Activated naive CD8-positive, alpha-beta T cell treated with anti-CD3 and anti-CD28 coated beads, Interleukin-2, amount 50 U/mL, for 16 hours (primary cell): Measurements from ENCODE around the gene OTOP2.
"Not testable (repeated sequence)": the region's sequence is repeated elsewhere in the genome, so short reads cannot be mapped to it uniquely, and the experiment has no call there.

ENCODE experiments used
- DNase-seq: peaks from one replicate; pipeline ENCODE4 v3.0.0-alpha.2; 2020; ENCODE audit warnings: low read depth, low spot score

The OTOP2 gene

DNA sequence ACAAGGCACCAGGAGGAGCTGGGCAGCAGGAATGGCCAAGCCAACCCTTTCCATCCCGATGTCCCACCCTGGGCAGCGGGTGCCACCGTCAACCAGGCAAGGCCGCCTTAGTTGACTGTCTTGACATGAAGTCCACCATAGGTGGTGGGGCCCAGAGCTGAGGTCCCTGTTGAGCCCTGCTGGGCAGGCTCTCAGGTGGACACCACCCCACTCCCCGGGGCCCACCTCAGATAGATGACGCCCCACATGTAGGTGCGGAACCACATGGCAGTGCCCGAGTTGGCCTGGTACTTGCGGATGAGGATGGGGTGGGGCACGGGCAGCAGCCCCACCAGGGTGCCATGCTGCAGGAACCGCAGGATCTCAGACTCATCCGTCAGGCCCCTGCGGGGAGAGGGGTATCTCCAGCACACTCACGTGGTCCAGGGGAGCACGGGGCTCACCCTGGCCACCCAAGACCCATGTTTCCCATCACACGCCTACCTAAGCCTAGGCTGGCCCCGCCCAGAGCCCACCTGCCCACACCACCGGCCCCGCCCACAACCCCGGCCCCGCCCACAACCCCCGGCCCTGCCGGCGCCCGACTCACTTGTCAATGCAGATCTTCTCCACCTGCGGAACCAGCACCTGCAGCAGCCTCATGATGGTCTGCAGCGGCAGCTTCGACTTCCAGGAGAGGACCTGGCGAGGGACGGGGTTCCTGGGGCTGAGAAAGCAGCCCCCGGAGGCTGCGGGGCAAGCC, 27.8 kb downstream of the OTOP2 start:
- no peak for DNase-seq

DNA sequence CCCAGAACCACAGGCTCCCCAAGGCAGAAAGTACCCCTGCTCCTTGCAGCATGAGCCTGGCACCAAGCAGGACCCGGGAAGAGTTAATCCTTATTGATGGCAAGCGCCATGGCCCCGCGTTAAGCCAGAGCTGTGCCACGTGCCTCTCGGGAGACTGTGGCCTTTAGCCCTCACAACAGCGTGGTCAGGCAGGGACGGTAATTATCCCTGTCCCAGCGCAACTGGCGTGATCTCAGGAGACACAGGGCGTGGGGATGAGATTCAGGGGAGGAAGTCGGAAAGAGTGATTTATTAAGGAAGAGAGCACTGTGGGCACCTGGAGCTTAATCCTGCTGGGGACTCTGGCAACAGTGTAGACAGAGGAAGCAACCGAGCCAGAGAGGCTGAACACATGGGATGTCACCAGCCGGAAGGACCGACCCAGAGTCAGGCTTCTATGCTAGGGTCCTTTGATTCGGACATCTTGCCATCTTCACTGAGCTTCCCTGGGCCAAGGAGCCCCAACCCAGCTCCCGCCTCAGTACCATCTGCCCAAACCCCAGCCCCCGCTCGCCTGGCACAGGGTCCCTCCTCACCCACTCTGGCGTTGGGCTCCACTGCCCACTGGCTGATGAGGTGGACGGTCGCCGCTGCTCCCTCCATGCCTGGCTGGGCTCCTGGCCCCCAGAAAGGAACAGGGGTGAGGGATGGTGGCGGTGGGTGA, 28.5 kb downstream of the OTOP2 start:
- DNase-seq = no peak

DNA sequence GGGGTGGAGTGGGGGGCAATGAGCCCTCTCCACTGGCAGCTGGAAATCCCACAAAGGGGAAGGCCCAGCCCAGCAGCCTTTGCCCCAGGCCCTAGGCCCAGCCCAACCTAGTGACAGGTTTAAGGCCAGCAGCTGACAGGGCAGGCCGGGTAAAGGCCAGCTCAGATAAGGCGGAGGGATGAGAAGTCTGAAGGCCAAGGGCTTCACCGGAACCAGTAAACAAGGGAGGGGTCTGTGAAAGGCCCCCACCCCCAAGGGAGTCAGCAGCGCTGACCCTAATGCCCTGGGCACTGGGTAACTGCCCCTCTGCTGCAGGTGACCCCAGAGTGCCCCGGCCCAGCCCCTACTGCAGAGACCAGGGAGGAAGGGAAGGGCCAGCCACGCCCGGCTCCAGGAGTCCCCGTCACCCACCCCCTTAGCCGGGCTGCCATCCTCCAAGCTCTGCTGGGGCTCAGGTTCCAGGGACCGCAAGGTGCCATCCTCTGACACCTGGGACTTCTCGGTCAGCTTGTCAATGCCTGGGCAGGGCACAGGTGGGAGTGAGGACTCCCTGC, 29.1 kb downstream of the OTOP2 start:
- no peak for DNase-seq

DNA sequence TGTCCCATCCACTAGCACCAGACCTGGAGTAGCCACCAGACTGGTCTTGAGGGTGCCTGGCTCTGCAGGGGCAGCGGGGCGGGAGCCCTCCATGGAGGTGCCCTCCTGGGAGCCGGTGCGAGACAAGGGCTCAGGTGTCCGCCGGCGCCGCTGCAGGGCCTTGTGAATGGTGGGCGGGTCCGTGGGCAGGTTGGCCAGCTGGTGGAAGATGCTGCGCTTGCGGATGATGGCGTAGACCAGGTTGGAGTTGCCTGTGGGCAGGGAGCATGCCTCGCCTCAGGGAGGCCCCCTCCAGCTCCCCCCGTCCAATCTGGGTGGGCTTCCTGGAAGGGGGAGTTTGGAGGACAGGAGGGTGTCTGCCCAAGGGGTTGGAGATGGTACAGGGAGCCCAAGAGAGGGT, 30.0 kb downstream of the OTOP2 start:
- no peak for DNase-seq

DNA sequence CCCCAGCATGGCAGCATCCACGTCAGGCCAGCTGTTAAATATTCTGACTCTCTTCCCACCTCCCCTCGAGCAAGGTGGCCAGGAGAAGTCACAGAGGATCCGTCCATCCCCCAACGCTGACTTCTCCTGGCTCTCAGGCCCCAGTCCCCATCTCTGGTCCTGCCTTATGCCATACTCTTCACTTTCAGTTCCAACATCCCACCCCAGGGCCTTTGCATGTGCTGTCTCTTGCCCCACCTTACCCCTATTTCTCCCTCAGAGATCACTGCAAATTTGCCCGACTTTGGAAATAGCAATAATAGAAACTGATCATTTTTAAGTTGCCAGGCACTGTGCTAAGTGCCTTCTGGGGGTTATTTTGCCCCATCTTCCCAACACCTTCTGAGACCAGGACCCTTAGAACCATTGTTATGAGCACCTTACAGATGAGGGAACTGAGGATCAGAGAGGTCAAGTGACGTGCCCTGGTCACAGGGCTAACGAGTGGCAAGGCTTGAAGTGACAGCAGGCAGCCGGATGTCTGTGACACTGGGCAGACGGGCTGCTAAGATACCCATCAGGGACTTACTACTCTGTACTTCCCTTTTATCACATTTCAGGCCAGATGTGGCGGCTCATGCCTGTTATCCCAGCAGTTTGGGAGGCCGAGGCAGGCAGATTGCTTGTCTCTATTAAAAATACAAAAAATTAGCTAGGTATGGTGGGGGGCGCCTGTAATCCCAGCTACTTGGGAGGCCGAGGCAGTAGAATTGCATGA, 30.8 kb downstream of the OTOP2 start:
- DNase-seq = no peak

DNA sequence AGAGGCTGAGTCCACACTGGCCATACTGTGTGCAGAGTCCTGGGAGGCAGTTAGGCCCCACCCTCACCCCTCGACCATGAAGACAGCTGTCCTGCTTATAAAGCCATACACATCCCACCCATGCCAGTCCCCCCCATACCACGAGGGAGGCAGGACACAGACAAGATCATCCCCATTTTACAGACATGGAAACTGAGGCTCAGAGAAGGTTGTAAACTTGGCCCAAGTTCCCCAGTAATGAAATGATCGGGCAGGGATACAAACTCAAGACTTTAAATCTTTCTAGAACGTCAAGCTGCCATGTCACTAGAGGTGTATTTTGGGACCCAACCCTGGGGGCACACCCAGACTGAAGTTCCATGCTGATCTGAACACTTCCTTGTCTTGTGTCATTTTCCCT, 32.0 kb downstream of the OTOP2 start:
- DNase-seq = no peak

DNA sequence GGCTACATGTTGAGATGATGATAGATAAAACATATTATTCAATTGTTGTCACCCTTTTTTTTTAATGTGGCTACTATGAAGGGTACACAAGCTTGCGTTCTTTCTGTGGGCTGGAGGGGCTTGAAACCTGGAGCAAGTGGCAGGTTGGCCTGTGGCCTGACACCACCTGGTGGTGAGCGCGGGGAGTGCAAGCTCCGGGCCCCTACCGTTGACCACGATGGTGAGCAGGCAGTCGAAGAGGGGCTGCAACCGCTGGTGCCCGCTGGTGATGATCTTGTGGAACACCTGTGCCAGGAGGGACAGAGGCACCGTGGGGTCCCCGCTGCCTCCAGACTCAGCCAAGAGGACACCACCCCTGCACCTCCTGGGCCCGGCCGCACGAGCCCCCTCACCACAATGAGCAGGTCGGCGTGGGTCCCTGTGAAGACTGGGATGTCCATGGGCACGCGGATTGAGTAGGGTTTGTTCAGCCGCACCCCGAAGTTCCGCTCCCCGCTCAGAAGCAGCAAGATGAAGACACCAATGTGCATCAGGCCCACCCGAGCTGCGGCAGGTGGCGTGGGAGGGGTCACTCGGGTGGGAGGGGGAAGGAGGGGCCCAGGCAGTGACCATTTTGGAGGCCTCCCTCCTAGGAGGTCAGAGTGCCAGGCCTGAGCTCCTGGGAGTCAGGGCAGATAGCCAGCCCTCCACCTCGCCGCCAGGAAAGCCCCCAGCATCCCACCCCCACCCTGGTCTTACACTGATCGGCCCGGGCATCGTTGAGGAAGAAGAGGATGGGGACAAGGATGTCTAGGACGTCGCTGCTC, 34.1 kb downstream of the OTOP2 start:
- DNase-seq = peak; percentile 57

DNA sequence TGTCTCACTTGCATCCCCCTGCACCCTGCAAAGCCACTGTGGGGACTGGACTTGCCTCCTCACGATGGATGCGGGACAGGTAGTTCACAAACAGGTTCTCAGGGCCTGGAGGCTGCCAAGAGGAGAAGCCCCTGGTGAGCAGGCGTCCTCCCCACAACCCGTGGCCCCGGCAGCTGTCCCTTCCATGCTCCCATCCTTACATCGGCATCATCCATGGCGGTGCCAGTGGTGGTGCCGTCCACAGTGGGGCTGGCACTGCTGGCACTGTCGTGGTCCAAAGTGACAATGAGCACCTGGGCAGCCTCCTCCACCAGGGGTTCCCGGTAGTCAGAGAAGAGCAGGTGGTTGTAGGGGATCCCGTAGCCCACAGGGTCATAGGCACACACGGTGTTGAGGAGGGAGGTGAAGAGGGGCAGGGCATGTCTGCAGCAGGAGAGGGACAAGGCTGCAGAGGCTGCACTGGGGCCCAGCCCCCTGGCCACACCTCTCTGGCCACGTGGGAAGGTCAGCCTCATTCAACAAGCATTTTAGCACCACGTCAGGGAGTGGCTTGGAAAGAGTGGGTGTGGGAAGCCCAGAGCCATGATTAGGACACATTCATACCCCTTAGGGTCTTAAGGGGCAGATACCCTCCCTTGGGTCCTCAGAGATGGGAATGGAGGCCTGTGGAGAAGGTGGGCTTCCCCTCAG, 35.9 kb downstream of the OTOP2 start:
- DNase-seq = no peak

DNA sequence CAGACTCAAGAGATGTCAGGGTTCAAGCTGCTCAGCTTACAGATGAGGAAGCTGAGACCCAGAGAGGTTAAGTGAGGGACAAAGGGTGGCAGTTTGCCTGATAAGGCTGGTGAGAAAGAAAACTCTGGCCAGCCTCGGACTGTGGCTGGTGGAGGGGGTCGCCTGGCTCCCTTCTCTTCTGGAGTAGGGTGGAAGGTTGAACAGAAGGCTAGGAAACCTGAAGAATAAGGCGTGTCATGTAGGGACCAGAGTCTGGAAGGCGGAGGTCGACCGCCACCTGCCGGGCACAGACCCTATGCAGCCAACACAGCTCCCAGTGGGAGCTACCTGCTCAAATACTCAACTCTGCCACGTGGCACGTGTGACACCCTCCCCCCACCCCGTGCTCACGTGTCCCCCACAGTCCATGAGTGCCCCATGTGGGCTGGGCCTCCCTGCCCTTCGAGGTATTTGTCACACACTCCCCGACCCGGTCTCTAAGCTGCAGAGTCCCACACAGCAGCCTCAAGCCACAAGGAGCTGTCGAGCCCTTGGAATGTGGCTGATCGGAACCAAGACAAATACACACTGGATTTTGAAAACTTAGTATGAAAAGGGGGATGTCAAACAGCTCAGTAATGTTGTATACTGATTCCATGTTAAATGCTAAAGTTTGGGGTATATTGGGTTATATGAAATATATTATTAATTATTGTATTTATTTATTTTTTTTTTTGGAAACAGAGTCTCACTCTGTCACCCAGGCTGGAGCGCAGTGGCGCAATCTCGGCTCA, 36.7 kb downstream of the OTOP2 start:
- no peak for DNase-seq

DNA sequence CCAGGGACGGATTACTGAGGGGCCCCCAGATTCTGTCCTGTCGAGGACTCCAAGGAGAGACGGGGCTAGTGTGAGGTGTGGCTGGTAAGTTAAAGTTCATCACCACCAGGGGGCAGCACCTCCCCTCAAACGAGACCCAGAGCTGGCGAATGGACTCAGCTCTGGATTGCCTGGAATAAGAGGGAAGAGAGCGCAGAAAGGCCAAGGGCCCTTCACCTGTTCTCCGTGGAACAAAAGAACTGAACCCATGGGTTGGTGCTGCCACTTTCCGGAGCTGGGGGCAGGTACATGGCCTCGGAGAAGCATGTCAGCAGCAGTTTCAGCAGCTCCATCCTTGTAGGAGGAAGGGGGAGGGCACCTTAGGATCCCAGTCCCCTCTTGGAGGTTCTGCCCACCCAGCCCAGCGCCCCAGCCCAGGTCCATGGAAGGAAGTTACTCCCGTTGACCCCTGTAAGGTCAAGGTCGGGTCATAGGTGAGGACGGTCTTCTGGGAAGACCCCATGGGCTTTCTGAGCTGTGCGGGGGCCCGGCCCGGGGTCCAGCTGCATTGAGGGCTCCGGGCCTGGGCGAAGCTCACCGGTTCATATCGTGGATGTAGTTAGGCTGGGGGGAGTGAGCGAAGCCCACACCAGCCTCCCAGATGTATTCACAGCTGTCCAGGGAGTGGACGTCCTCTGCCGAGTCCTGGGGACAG, 37.7 kb downstream of the OTOP2 start:
- DNase-seq = peak; percentile 79

DNA sequence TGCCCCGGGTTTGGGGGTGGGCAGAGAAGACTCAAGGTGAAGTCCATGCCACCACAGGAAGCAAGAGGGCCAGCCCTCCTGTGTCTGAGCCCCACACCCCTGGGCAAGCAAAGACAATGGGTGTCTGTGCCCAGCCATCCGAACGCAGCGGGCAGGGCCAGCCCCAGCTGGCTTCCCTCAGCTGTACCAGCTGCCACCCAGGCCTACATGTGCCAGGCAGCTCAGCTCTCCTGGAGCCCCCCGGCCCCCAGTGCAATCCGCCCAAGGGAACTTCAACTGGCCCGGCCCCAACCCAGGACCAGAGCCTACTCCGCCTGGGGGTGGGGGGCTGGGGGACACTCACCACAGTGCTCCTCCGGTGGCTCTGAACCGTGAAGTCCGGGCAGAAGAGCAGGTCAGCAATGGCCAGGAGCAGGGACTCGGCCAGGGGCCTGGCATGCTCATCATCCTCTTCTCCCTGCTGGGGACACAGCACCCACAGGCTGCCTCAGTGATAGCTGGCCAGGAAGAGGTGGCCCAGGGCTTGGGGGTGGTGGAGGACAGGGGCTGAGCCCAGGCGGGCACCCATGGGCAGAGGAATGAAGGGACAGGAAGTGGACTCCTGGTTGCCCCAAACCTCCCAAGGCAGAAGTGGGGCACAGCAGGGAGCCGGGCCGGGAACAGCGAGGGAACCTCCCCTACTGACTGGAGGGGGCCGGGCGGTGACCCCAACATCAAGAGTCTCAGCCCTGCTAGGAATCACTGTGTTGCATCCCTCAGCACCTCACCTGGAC, 38.7 kb downstream of the OTOP2 start:
- DNase-seq = no peak

DNA sequence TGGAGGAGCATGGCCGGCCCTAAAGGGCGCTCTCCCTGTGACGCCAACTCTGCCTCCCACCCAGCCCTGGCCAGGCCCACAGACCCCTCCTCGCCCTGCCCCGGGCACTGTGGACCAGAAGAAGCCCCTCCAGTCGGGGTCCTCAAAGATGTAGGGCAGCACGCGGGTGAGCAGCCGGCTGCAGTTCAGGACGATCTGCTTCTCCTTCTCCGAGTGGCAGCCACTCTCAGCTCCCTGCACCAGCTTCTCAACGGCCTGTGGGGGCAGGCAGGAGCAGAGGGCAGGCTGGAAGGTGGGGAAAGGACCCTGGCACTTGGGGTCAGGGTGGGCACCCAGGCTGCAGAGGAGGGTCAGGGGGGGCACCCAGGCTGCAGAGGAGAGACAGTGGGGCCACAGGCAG, 39.6 kb downstream of the OTOP2 start:
- no peak for DNase-seq

DNA sequence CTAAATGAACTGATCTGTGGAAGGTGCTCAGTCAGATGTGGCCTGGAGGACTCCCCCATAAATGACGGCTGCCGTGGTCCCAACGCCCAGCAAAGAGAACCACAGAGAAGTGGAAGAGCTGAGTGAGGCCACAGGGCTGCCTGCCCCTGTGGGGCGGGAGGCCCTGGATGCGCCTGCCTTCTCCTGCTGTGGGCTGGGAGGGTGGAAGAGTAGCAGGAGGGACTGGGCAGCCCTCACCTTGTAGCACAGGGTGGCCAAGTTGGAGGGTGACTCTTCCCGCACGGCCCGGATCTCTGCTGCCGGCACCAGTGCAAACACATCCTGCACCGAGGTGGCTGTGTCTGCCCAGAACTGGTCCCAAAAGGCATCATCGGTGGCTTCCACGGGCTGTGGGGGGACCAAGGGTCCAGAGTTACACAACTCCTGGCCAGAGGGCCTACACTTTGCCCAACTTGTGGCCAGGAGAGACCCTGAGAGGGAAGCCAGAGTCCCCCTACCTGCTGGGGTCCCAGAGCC, 40.2 kb downstream of the OTOP2 start:
- DNase-seq = no peak

DNA sequence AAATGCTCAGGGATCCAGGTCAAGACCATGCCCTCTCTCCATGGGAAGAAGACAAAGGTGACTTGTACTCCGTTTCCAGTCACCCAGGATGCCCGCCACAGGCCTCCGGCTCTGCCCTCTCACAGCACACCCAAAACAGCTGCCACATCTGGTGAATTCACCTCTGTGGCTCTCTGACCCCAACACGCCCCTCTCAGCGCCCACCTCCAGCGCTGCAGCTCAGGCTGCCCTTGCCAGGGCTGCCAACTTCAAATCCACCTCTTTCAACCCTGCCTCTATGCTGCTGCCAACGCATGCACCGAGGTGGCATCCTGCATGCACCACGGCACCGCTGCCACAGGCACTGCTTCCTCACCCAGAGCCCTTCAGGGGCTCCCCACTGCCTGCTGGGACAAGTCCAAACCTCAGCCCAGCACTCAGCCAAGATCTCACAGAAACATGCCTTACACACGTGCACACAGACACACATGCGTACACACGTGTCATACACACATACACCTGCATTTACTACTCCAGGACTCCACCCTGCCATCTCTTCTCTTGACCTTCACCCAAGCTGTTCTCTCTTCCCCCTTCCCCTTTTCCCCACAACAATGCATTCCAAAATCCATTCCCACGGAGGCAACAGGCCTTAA, 41.0 kb downstream of the OTOP2 start:
- no peak for DNase-seq

DNA sequence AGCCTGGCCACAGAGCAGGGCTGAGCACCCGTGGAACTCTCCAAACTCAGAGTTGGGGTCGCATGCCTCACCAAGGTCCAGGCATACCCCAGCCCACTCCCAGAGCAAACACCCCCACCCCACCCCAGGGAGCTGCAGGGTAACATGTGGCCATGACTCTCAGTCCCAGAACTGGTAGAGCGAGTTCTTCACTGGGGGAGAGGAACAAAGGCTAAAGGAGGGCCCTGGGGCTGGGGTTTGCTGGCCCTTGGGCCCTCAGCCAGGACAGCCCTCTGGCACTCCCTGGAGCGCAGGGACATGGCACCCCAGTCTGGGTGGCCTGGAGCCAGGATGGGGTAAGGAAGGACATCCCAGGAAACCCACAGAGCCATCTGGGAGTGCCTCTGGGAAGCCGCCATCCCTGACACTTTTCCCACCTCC, 44.3 kb downstream of the OTOP2 start:
- DNase-seq = no peak

DNA sequence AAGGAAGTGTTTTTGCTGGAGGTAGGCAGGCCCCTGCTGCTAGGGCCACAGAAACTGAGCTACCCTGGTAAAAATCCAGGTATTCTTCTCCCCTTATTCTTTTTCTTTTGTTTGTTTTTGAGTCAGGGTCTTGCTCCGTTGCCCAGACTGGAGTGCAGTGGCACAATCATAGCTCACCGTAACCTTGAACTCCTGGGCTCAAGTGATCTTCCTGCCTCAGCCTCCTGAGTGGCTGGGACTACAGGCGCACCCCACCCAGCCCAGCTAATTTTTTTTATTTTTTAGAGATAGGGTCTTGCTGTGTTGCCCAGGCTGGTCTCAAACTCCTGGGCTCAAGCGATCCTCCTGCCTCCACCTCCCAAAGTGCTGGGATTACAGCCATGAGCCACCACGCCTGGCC, 45.4 kb downstream of the OTOP2 start:
- not testable (repeated sequence) for DNase-seq

DNA sequence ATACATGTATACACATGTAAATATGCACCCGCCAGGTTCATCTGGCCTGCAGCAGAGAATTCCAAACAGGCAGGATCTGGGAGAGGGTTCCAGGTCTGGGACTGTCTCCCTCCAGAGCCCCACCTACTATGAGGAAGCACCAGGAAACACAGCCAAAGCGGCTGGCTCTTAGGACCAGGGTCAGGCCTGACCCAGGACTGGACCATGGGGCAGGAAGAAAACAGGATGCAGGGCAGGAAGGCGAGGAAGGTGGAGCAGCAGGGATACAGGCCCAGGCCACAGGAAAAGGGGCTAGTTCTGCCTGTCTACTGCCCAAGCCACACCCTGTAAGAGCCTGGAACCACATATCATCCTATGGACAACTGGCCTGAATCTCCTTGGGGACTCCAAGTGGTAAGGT, 46.3 kb downstream of the OTOP2 start:
- DNase-seq = no peak
